MG63 (cell line): ENCODE results near the gene HTR7. TPM values are rescaled to one million over a fixed set of nuclear protein-coding genes. Genes with fewer than 3 reads are reported as not detected.

Experiments used
- DNase-seq: peaks from one replicate; pipeline ENCODE4 v3.0.0-alpha.2; 2020
- H3K27me3 ChIP-seq: fragments of 250-450 bp; sonication (Bioruptor Pico); 2 replicates; pipeline ENCODE4 v1.5.1; 2020; ENCODE audit warnings: mild to moderate bottlenecking, moderate library complexity
- H3K36me3 ChIP-seq: fragments of 250-450 bp; sonication (Bioruptor Pico); 2 replicates; pipeline ENCODE4 v1.5.1; 2020; ENCODE audit warnings: mild to moderate bottlenecking, moderate library complexity
- H3K4me3 ChIP-seq: fragments of 250-450 bp; sonication (Bioruptor Pico); 2 replicates; pipeline ENCODE4 v1.5.1; 2020; ENCODE audit warnings: mild to moderate bottlenecking, moderate library complexity
- H3K9me3 ChIP-seq: fragments of 250-450 bp; sonication (Bioruptor Pico); 2 replicates; pipeline ENCODE4 v1.5.1; 2020; ENCODE audit warnings: mild to moderate bottlenecking, moderate library complexity
- total RNA-seq: library from RNA; depleted of rRNA; stranded (reverse); fragments of >200 nt; shearing (Covaris generic); gene quantifications from 2 replicates; pipeline ENCODE4 v1.2.3, GENCODE V29; 2014; ENCODE audit warnings: low replicate concordance; rRNA removed

The HTR7 gene
- total RNA-seq, 1 experiment from 2014 or later = 6.4 TPM

DNA sequence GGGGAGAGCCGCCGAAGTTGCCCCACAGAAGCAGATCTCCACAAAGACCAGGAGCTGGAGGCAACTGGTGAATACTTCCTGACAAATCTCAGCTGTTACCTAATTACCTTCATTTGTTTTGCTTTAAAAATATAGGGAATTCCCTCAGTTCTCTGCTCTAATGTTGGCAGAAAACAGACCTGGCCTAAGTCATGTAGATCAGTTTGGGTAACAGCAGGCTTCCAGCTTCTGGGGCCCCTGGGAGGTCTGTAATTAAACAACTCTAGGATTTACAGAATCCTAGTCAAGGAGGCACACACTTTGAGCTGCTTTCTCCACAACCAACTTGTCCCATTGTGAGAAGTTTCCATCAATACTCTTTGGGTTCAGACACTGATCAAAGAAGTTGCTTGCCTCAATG, 123.4 kb downstream of the HTR7 start:
- no peaks in the 10 kb centered on the region for H3K9me3 ChIP-seq
- no peaks in the 10 kb centered on the region for H3K27me3 ChIP-seq
- DNase-seq = no peak
- no peak overlapping the region for H3K4me3 ChIP-seq
- no peaks in the 10 kb centered on the region for H3K36me3 ChIP-seq

DNA sequence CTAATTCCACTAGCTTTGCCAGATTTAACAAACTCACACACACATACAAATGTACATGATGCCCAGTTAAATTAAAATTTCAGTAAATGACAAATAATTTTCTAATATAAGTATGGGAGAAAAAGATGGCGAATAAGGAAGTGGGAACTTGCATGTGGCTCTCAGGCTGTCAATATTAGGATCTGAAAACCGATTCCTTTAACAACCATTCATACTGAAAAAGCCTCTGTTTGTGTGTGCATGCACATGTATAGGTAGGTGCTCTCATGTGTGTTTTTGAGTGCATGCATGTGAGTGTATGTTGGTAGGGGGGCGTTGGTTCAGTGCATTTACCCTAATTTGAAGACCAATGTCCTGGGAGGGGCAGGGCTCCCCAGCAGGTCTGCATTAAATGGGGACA, 125.3 kb downstream of the HTR7 start:
- no peaks in the 10 kb centered on the region for H3K27me3 ChIP-seq
- H3K36me3 ChIP-seq = no peaks in the 10 kb centered on the region
- DNase-seq = no peak

DNA sequence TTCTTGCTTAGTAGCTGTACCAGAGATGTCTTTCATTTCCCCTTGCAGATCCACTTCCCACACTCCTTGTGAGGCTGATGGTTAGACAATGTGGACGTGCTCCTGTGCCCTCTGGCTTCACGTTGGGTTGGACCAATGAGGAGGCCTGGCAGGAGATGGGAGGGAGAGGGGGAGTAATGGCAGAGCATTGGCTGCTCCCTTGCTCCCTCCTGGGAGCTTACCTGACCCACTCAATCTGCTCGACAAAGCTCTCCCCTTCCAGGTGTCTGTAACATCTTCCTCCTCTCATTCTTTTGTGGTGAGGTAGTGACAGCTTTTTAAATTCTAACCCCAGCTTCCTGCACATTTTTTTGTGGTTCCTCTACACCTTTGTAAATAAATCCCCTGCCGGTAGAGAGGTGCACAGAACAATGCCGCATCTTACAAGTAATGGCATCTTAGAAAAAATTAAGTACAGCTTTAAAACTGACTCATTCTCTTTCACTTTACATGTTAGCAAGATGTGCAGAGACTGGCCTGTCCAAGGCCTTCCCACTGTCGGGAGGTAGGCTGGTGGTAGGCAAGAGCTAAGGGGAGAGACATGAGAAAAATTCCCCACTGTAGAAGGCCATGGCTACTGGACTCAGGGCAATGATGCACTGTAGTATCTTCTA, 134.3 kb downstream of the HTR7 start:
- no peaks in the 10 kb centered on the region for H3K36me3 ChIP-seq
- H3K27me3 ChIP-seq = no peaks in the 10 kb centered on the region
- no peaks in the 10 kb centered on the region for H3K9me3 ChIP-seq
- no peak for DNase-seq
- H3K4me3 ChIP-seq = no peak overlapping the region

More for the DNA sequence above, 125.3 kb downstream of the HTR7 start:
- Histone ChIP-seq H3K9me3 (no peaks in the 10 kb centered on the region), H3K4me3 (no peak overlapping the region)

DNA sequence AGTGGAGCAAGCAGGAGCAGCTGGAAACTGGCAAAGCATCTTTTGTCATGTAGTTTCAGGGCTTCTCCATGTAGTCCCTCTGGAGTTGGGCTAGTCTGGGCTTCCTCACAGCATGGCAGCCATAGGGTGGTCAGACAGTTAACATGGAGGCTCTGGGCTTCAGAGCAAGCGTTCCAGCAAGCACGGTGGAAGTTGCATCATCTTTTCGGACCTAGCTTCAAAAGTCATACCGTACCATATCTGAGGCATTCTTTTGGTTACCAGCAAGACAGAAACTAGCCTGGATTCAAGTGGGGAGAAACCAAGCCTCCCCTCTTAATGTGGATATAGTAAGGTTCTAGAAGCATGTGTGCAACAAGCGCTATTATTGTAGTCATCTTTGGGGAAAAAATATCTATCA, 135.0 kb downstream of the HTR7 start:
- no peak for DNase-seq
- Histone ChIP-seq H3K27me3 (no peaks in the 10 kb centered on the region), H3K9me3 (no peaks in the 10 kb centered on the region), H3K4me3 (no peak overlapping the region), H3K36me3 (no peaks in the 10 kb centered on the region)

DNA sequence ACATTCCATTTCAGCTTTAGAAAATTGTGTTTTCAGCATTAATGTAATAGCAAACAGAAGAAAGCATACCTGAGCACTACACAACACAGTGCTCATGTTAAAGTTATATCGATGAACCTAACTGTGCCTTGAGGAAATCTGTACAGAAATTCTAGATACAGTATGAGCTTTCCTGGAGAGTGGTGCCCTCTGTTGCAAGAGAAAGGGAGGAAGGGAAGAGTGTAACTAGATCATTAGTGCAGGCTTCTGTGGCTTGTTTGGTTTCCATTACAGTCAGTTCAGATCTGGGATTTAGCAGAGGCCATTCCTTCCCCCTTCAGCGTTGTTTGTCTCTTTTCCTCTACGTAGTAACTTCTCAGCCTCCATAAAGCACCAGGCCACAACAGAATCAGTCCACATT, 139.7 kb downstream of the HTR7 start:
- no peaks in the 10 kb centered on the region for H3K36me3 ChIP-seq
- no peak overlapping the region for H3K4me3 ChIP-seq
- no peaks in the 10 kb centered on the region for H3K27me3 ChIP-seq
- H3K9me3 ChIP-seq = no peaks in the 10 kb centered on the region
- DNase-seq = no peak

DNA sequence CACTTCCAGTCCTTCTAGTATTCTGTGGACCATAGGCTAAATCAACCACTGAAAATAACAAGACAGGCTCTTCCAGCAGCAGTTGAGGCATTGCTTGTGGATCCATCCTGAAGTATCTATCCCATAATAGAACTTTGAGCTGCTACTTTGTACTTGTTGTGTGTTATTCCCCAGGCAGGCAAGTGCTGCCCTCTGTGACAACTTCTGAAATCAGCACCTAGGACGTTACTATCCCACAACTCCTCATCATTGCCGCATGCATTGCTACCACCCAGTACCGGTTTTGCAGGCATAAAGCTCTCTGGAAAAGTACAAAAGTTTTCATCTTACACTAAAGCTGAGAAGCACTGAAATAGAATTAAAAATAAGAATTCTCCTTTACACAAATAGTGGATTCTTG, 145.3 kb downstream of the HTR7 start:
- DNase-seq = no peak
- Histone ChIP-seq H3K36me3 (no peaks in the 10 kb centered on the region), H3K4me3 (no peak overlapping the region), H3K9me3 (no peaks in the 10 kb centered on the region), H3K27me3 (no peaks in the 10 kb centered on the region)

DNA sequence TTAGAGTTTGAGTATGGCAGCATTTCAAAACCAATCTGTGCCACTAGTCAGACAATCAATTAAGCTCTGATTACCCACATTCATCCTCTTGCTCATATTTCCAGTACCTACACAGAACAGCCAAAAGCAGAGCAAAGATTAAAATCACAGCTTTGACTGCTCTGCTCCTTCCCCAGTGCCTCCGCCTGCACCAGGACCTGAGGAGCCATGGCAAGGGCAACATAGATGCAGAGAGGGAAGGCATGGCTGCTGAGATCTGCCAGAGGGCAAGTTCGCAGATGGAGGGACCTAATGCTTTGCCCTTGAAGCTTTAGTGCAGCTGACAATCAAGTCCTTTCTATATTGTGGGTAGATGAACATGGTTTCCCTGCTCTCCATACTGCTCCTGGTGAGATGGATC, 148.1 kb downstream of the HTR7 start:
- no peak for DNase-seq
- Histone ChIP-seq H3K36me3 (no peaks in the 10 kb centered on the region), H3K9me3 (no peaks in the 10 kb centered on the region), H3K4me3 (no peak overlapping the region), H3K27me3 (no peaks in the 10 kb centered on the region)

DNA sequence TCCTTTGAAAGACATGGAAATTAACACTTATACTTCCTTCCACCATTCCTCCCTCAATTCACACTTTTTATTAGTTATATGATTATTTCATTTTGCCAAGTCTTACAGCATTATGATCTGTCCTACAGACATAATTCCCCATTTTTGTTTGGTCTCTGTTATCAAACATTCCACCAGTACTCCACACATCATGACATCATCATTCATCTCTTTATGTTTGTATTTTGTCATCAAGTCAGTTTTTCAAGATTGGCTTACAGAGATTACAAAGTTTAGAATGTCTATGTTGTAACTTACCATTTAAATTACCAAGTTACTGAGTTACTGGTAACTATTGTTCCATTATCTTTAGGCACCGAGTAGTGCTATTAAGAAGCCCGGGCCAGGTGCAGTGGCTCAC, 150.2 kb downstream of the HTR7 start:
- Histone ChIP-seq H3K4me3 (no peak overlapping the region), H3K27me3 (no peaks in the 10 kb centered on the region), H3K36me3 (no peaks in the 10 kb centered on the region), H3K9me3 (no peaks in the 10 kb centered on the region)
- DNase-seq = no peak

DNA sequence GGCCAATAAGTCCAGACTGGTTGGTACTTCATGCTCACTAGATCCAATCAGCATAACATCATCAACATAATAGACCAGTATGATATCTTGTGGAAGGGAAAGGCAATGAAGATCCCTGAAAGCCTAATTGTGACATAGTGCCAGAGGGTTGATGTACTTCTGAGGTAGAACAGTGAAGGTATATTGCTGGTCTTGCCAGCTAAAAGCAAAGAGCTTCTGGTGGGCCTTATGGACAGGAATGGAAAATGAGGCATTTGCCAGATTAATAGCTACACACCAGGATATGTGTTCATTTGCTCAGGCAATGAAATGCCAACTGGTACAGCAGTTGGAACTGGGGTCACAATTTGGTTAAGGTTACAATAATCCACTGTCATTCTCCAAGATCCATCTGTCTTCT, 156.4 kb downstream of the HTR7 start:
- DNase-seq = no peak
- Histone ChIP-seq H3K36me3 (no peaks in the 10 kb centered on the region), H3K9me3 (no peaks in the 10 kb centered on the region), H3K27me3 (no peaks in the 10 kb centered on the region), H3K4me3 (no peak overlapping the region)

DNA sequence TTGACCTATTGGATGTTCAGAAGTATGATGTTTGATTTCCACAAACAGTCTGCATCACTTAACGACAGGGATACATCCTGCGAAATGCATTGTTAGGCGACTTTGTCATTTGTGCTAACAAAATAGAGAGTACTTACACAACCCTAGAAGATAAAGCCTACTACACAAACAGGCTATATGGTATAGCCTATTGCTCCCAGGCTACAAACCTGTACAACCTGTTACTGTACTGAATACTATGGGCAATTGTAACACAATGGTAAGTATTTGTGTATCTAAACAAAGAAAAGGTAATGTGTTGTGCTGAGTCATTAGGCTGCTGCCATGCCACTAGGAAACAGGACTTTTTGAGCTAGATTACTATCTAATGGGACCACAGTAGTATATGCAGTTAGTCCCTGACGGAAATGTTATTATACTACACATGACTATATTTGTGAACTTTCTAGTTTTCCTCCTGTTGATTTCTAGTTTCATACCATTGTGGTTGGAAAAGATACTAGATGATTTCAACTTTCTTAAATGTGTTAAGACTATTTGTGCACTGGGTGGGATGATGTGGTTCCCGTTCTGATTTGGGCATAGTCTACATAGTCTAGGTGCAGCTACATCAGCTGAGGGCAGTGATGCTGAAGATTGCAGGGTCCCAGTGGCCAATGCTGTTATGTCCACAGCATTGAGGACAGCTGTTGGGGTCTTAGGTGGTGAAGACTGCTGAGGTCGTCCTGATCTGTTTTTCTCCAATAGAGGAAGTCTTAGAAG, 161.7 kb downstream of the HTR7 start:
- H3K9me3 ChIP-seq = no peaks in the 10 kb centered on the region
- no peaks in the 10 kb centered on the region for H3K27me3 ChIP-seq
- H3K4me3 ChIP-seq = no peak overlapping the region
- no peak for DNase-seq
- H3K36me3 ChIP-seq = no peaks in the 10 kb centered on the region

Other genes with a start within 250 kb of the HTR7 start
- gene RPP30, start 13.9 kb upstream of the HTR7 start, total RNA-seq = 61.5 and 78.7 TPM in 2 replicates
- 0.59 TPM in 1 of 2 replicates, not detected in the other for gene ANKRD1, start 63.0 kb upstream of the HTR7 start, total RNA-seq